Frontal cortex (tissue), 4 donors: ENCODE measurements around the gene SUPT6H. TPM values are rescaled to one million over a fixed set of nuclear protein-coding genes. Genes with fewer than 3 reads are reported as not detected.
"Not testable (repeated sequence)": the region's sequence is repeated elsewhere in the genome, so short reads cannot be mapped to it uniquely, and the experiment has no call there.

Source experiments
- DNase-seq, 2 donors: peaks; one replicate each; pipeline ENCODE4 v3.0.0; 2012; ENCODE audit warnings: low spot score in 2 of 2
- FAIRE-seq: peaks from 2 replicates; lab custom pipeline; 2012; peaks lifted over from hg19 to GRCh38; lab: Jason Lieb, UNC
- total RNA-seq: library from RNA; depleted of rRNA; stranded (reverse); fragments of >200 nt; gene quantifications from one replicate; pipeline ENCODE4 v1.2.3, GENCODE V29; 2014
- donor health status: control.
- donor health status: control.
- donor health status: control.

Gene SUPT6H
- total RNA-seq, 1 donor from 2014 or later = 28.9 TPM

DNA sequence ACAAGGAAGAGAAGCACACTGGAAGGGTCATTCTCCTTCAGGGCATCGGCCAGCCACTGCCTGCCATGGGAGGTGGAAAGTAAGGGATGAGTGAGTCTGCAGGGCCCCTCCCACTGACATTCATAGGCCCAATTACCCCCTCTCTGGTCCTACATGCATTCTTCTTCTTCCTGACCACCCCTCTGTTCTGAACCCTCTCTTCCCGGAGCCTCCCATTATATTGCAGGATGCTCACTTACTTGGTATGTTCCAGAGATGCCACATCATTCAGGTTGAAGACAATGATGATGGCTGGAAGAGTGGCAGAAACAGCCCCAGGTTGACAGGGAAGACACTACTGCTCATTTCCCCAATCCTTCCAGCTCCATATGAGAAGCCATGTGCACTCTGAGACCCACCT is 53.2 kb downstream of the SUPT6H start:
- no peak for DNase-seq
- no peak for FAIRE-seq

- DNase-seq (no peak), FAIRE-seq (no peak)
Measured at GRCh38 chr17:28716740-28717577, 55.0 kb downstream of the SUPT6H start.

DNA sequence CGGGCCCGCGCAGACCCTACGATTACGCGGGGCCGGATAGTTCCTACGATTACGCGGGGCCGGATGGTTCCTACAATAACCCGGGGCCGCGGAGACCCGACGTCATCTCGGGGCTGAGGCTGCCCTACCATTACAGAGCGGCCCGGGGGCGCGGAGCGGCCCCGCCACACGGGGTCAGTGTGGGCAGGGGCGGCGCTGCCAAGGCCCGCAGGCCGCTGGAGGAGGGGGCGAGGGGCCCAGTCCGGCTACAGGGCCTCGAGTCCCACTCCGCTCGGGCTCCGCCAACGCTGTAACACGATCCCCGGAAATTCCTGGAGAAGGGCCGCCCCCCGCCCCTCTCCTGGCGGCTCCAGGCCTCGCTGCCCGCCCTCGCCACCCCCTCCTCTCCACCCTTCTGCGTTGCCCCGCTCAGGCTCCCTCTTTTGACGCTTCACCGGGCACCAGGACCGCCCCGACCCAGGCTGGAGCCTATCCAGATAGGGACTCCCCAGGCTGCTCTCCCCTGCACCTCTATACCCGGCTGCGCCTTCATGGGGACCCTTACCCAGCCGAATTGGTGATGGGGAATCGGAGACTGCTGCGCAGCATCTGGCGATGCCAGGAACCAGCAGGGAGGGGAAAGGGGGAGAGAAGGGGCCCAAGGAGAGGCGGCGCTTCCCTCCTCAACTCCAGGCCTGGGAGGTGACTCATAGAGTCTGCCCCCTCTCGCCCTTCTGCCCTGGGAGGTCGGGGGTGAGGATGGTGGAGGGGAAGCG is 55.8 kb downstream of the SUPT6H start, which contains the start of gene RAB34:
Gene RAB34, minus strand, starts transcription at position 291 of the 755 bp plus-strand sequence. CDS start 602 bp downstream, outside the sequence.
- DNase-seq (peak in 1 of 2 donors; percentile 50), FAIRE-seq (no peak)

GRCh38 chr17:28718333-28719020 is 56.5 kb downstream of the SUPT6H start:
- FAIRE-seq = no peak

DNA sequence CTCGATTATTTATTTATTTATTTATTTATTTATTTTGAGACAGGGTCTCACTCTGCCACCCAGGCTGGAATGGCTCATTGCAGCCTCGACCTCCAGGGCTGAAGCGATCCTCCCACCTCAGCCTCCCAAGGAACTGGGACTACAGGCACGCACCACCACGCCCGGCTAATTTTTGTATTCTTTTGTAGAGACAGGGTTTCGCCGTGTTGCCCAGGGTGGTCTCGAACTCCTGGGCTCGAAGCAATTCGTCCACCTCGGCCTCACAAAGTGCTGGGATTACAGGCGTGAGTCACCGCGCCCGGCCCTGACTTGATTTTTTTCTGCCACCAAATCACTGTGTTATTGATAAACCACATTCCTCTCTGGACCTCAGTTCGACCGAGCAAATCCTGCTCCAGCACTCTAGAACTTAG is 57.0 kb downstream of the SUPT6H start:
- DNase-seq = no peak
- no peak for FAIRE-seq

More at GRCh38 chr17:28718333-28719020, 56.5 kb downstream of the SUPT6H start:
- DNase-seq = no peak

DNA sequence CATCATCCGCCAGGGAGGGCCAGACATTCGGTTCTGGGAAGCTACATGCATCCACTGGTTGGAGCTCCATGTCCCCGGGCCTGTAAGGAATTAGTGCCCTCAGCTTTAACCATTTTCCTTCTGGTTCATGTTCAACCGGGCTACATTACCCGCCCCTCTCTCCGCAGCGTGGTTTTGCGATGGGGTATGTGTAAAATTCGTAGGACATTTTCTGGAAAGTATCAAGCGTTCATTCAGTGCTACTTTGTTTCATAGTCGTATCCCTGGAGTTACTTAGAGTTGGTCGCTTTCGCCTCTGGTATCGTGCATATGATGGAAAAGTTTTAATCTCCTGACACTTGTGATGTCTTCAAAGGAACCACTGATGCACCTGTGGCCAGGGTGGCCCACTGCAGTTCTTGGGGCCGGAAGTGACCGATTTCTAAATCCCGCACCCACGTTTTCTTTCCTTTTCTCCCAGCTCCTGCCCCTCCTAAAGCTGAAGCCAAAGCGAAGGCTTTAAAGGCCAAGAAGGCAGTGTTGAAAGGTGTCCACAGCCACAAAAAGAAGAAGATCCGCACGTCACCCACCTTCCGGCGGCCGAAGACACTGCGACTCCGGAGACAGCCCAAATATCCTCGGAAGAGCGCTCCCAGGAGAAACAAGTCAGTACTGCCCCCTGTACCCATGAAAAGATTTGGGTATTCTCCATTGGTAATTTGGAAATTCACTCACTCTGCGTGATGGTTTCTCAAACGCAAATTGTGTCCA is 58.4 kb downstream of the SUPT6H start:
- FAIRE-seq = no peak
- no peak for DNase-seq

- not testable (repeated sequence) for DNase-seq, FAIRE-seq
Measured at GRCh38 chr17:28720997-28721329, 59.0 kb downstream of the SUPT6H start.

GRCh38 chr17:28722417-28723158 is 60.6 kb downstream of the SUPT6H start:
- DNase-seq = no peak
- FAIRE-seq = no peak

GRCh38 chr17:28723159-28723835 is 61.3 kb downstream of the SUPT6H start:
- DNase-seq = no peak

DNA sequence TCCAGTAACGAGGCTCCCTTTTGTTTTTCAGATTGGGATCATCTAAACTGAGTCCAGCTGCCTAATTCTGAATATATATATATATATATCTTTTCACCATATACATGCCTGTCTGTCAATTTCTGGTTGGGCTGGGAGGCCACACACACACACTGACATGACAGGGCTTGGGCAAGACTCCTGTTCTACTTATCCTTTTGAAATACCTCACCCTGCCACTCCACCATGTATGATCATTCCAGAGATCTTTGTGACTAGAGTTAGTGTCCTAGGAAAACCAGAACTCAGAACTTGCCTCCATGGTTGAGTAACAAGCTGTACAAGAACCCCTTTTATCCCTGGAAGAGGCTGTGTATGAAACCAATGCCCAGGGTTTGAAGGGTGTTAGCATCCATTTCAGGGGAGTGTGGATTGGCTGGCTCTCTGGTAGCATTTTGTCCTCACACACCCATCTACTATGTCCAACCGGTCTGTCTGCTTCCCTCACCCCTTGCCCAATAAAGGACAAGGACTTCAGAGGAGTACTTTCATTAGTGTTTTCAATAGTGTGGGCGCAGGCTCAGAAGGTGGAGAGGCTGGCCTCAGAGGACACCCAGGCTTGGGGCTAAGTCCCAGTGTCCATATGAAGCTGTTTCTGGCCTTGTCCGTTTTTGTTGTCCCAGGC is 62.0 kb downstream of the SUPT6H start:
- not testable (repeated sequence) for DNase-seq, FAIRE-seq

More at GRCh38 chr17:28723159-28723835, 61.3 kb downstream of the SUPT6H start:
- FAIRE-seq = no peak

DNA sequence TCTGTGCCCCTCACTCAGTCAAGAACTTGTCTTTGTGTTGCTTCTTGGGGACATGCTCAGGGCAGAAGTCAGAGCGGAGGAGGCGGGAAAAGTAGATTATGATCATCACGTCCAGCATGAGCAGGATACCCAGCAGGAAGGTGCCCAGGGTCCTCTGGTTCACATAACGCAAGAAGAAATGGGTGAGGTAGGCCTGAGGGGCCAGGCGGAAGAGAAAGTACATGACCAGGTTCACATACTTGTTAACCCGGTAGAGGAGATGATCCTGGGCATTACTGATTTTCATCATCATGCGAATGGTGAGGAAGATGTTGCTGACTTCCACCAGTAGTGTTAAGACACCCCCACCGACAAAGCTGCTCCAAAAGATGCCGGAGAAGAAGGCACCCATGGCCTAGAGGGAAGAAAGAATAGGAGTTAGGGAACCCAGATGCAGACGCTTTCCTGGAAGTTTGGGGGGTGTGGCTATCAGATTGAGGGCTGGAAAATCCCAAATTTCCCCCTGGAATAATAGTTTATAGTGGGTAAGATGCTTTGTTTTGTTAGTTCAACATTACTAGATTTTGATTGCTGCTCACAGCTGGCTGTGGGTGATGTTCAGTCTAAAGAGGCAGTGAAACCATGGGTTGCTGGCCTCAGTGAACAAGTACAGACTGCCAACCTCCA is 62.6 kb downstream of the SUPT6H start:
- FAIRE-seq (no peak), DNase-seq (no peak)

DNA sequence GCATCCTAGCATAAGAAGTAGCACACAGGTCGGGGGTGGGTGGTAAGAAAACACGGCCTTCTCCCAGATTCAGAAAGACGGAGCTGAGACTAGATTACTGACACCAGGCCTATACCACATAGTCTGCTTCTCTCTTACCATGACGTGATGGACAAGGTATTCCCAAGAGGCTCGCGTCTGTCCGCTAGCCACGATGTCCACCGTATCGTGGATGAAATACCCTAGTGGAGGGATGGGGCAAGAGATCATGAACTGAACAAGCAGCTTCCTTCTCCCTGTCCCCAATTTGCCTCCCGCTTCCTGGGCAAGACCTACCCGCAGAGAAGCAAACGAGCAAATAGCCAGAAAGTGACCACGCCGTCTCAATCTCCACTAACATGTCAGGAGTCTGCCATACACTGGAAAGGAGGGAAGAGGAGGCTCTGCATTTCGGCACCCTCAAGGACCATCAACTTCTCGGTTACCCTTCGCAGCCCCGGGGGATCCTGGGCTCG is 63.2 kb downstream of the SUPT6H start:
- FAIRE-seq = no peak
- DNase-seq = no peak

DNA sequence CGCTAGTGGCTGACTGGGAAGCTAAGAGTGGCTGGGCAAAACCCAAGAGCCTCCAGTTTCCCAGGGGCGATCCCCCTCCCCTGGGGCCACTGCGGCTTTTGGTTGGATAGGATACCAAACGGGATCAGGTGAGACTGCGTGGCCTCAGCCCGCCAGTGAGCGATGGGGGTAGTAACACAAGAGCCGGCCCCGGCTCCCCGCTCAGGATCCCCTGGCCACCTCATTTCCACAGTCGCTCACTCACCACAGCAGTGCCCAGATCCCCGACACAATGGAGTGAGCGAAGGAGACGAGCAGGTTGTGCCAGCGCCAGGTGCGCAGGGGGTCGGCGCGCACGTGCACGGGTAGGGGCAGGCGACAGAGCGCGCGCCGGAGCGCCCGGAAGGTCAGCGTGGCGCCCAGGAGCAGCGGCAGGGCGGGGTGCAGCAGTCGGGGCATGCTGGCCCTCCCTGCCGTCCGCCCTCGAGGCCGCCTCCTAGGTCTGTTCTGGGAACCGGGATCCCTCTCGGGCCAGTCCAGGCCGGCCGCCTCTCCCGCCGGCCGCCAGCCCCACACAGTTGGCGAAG is 63.7 kb downstream of the SUPT6H start:
- DNase-seq = no peak
- FAIRE-seq = no peak

DNA sequence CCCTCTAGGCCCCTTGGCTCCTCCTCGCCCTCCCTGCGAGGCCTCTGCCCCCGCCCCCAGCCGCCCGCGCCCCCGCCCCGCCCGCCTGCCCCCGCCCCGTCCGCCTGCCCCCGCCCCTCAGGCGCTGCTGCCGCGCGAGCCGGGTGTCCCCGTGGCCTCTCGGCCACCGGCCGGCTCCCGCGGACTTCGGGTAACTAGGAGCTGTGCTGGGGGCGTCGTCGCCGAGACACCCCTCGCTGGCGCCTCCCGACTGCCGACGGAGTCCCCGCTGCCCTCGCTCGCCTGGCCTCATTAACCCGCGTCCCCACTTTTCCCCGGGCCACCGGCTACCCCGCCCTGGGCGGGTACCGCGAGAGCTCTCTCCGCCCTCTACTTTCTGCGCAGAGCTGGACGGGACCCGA is 64.2 kb downstream of the SUPT6H start, which contains the start of gene TLCD1:
Gene TLCD1, minus strand, starts transcription at position 8 of the 401 bp plus-strand sequence. CDS start 136 bp downstream, outside the sequence.
- FAIRE-seq (no peak), DNase-seq (peak; percentile 77 to 78)

GRCh38 chr17:28726627-28727491 is 64.9 kb downstream of the SUPT6H start:
- peak; percentile 91 to 94 for DNase-seq
- FAIRE-seq = no peak
